Right ventricle myocardium superior (tissue), 1 donor: Measurements from ENCODE around the gene RFPL4AL1. TPM values are rescaled to one million over a fixed set of nuclear protein-coding genes. Genes with fewer than 3 reads are reported as not detected.
"Not testable (repeated sequence)": the region's sequence is repeated elsewhere in the genome, so short reads cannot be mapped to it uniquely, and the experiment has no call there.

Experiments used
- ATAC-seq: fragments of 200-7000 bp; cut with Tn5 transposase; one replicate; pipeline ENCODE4 v1.9.1; 2020; ENCODE audit warnings: mild to moderate bottlenecking; ENCODE audit not compliant: poor library complexity
- DNase-seq: peaks from one replicate; pipeline ENCODE4 v3.0.0-alpha.2; 2020
- intact Hi-C: fragments of 100-400 bp; cut with DNase I; formaldehyde crosslinking; loops from one replicate; pipeline ENCODE4 v1.11.2; 2022
- long read RNA-seq: library from polyadenylated mRNA; unstranded; transcript quantifications from one replicate; pipeline ENCODE4 v2.0.0, GENCODE V29; 2021
- total RNA-seq: library from RNA; stranded (reverse); fragmentation: NEBNext Ultra II Directional; extraction: Animal tissue kit (Norgen Biotek cat#: 25700); gene quantifications from one replicate; pipeline ENCODE4 v1.2.1, GENCODE V29; 2021
- donor health status: DM: no; HTN: yes; CAD: no; lungs with severe emphysema.

Gene RFPL4AL1
- total RNA-seq, result not detected
- long read RNA-seq, result 0 reads

DNA sequence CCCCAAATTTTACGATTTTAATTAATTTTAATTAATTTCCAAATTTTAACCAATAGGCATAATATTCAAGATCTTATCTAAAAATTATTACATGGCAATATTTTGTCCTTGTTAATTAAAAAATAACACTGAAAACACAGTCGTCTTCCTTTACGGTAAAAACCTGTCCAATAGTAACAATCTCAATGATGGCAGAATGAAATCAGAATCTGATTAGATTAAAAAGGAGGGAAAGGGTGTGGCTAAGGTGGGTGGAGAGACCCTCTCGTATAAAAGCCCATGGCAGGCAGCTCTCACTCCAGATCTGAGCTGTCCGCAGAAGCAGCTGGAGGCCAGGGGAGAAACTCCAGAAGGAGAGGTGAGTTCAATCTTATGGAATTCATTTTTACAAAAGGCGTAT, at the start of gene RFPL4AL1:
TSS of gene RFPL4AL1 (plus strand) at position 301 of the 400 bp plus-strand sequence. CDS start 2,687 bp downstream, outside the sequence.
- intact Hi-C loops, ATAC-seq, DNase-seq: not testable (repeated sequence)

DNA sequence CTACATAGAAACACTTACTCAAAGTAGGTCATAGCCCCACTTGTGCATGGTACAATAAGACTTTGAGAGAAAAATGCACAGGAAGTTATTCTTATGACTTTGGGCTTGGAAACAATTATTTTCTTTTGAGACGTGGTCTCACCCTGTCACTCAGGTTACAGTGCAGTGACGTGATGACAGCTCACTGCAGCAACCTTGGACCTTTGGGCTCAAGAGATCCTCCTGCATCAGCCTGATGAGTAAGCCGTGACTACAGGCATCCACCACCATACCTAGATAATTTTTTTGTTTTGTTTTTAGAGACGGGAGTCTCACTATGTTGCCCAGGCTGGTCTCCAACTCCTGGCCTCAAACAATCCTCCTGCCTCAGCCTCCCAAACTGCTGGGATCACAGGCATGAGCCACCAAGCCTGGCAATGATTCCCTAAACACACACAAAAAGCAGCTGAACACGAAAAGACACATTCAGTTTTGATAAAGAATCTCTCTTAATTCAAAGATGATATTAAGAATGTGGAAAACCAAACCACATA, 48.6 kb upstream of the RFPL4AL1 start:
- intact Hi-C loops, result no loop called here
- DNase-seq, result no peak
- ATAC-seq, result no peak

DNA sequence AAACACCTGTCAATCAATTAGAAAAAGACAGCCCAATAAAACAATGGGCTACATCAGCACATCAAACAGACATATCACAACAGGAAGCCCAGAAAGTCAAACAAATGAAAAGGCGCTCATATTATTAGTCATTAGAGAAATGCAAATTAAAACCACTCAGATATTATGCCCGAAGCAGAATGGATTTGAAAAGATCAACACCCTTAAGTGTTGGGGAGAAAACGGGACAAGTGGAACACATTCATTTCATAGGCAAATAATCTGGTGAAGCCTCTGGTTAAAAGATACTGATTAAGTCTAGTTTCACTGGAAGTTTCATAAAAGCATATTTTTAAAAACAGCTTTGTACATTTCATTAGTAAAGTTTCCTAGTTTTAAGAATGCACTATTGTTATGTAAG, 48.1 kb upstream of the RFPL4AL1 start:
- intact Hi-C loops, result no loop called here
- DNase-seq (no peak), ATAC-seq (no peak)

DNA sequence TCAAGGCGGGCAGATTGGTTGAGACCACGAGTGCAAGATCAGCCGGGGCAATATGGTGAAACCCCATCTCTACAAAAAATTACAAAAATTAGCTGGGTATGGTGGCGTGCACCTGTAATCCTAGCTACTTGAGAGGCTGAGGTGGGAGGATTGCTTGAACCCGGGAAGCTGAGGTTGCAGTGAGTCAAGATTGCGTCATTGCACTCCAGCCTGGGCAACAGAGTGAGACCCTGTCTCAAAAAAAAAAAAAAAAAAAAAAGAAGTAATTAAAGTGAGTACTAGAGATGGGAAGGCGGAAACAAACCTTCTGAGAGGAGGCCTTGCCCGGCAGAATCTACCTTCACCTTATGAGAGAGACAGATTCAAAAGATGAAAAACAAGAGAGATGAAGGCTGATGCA, 45.4 kb upstream of the RFPL4AL1 start:
- intact Hi-C loops, result no loop called here
- DNase-seq, result no peak
- ATAC-seq, result no peak

DNA sequence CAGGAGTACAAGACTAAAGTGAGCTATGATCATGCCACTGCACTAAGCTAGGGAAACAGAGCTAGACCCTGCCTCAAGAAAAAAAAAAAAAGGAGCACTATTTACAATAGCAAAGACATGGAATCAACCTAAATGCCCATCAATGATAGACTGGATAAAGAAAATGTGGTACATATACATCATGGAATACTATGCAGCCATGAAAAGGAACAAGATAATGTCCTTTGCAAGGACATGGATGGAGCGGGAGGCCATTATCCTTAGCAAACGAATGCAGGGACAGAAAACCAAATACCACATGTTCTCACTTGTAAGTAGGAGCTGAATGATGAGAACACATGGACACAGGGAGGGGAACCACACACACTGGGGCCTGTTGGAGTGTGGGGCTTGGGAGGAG, 38.5 kb upstream of the RFPL4AL1 start:
- DNase-seq, intact Hi-C loops, ATAC-seq: not testable (repeated sequence)

DNA sequence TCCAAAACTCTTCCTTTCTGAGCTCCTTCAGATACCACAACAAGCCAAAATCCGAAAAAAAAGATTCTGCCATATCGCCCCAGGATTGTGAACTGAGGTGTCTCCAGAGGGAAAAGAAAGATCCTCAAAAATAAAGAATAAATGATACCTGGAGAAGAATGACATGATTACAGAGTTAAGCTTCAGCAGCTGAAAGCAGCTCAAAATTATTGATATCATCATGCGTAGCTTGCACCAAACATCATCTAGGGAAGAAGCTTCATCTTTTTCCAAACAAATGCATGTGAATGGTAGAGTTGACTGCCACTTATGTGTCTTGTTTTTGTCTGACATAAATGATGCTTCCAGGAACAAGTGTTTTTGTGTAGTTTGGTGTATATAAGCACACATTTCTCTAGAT, 30.6 kb upstream of the RFPL4AL1 start, which contains the start of gene NLRP9:
TSS of gene NLRP9 (minus strand) at position 101 of the 400 bp plus-strand sequence. CDS start at position 73, 28 bp downstream.
- DNase-seq (no peak), ATAC-seq (no peak)
- intact Hi-C loops, result no loop called here

DNA sequence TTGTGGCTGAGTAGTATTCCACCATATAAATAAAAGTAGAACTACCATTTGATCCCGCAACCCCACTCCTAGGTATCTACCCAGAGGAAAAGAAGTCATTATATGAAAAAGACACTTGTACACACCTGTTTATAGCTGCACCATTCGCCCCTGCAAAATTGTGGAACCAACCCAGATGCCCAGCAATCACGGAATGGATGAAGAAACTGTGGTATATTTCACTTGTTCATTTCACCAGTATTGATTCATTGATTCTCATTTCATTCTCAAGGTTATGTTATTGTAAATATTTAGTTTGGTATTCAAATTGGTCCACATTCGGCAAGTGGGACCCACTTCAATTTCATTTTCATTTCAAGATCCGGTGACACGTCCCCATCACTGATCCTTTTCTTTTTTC, 18.2 kb upstream of the RFPL4AL1 start:
- ATAC-seq (no peak), DNase-seq (no peak)
- intact Hi-C loops, result no loop called here

DNA sequence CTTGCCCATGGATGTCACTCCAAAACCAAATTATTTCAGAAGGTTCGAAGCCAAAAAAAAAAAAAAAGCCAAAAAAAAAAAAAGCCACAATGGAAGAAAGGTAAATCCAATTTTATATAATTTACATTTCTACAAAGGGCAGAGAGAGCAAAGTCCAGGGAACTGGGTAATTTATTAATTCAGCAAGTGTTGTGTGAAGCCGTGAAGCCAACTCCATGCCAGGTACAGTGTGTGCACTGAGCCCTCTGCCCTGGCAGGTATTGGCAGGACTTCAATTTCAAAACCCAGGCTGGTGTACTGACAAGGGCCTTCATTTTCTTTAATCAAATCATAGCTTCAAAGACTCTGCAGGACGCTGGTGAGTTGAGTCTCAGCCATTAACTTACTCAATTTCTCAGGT, 15.5 kb upstream of the RFPL4AL1 start:
- DNase-seq (no peak), ATAC-seq (no peak)
- intact Hi-C loops, result no loop called here

DNA sequence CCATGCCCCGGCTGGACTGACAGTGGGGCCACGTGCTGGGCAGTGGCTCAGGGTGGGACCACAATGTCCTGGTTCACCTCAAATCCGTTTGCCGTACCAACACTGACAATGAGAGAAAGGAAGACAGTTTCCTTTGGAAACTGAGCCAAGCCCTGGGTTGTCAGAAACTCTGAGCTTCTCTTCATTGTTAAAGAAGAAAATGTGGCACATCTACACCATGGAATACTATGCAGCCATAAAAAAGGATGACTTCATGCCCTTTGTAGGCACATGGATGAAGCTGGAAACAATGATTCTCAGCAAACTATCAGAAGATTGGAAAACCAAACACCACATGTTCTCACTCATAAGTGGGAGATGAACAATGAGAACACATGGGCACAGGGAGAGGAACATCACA, 12.1 kb upstream of the RFPL4AL1 start:
- not testable (repeated sequence) for DNase-seq

DNA sequence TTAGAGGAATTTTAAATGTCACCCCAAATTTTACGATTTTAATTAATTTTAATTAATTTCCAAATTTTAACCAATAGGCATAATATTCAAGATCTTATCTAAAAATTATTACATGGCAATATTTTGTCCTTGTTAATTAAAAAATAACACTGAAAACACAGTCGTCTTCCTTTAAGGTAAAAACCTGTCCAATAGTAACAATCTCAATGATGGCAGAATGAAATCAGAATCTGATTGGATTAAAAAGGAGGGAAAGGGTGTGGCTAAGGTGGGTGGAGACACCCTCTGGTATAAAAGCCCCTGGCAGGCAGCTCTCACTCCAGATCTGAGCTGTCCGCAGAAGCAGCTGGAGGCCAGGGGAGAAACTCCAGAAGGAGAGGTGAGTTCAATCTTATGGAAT, 10.1 kb upstream of the RFPL4AL1 start, which contains the start of gene RFPL4A:
TSS of gene RFPL4A (plus strand) at position 301 of the 400 bp plus-strand sequence. CDS start 2,704 bp downstream, outside the sequence.
- DNase-seq, intact Hi-C loops, ATAC-seq: not testable (repeated sequence)

More for the DNA sequence above, 12.1 kb upstream of the RFPL4AL1 start:
- intact Hi-C loops, ATAC-seq: not testable (repeated sequence)

DNA sequence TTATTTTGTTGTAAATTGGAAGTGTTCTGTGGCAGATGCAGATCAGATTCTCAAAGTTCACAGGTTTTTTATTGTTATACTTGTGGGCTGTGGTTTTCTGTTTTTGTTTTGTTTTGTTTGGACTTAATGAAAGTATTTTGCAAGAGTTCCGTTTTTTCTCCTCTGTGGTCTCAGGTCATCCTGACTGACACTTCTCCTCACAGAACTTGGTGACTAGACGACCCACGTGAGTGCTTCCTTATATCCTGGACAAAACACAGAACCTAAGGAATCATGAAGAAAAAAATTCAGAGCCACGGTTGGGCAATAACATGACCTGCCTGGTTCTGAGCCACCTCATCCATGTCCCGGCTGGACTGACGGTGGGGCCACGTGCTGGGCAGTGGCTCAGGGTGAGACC, 2.5 kb upstream of the RFPL4AL1 start:
- intact Hi-C loops, result no loop called here
- no peak for ATAC-seq
- no peak for DNase-seq

DNA sequence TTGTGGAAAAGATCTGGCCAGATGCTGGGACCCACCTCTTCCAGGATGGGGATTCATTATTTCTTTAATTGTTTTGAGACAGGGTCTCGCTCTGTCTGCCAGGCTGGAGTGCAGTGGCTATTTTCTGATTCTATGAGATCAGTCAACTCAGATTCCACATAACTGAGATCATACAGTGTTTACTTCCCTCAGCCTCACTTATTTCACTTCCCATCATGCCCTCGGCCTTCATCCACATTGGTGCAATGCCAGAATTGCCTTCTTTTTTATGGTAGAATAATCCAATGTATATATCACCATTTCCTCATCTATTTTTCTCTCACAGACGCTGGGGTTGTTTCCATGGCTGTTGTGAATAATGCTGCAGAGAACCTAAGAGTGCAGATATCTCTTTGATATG, 714 bp downstream of the RFPL4AL1 start:
- intact Hi-C loops, DNase-seq, ATAC-seq: not testable (repeated sequence)

DNA sequence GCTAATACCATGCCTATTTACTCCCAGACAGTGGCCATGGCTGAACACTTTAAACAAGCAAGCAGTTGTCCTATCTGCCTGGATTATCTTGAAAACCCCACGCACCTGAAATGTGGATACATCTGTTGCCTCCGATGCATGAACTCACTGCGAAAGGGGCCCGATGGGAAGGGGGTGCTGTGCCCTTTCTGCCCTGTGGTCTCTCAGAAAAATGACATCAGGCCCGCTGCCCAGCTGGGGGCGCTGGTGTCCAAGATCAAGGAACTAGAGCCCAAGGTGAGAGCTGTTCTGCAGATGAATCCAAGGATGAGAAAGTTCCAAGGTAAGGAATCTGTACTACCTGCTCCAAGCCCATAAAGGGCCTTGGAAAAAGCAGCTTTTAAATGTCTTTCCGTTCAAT, 8.6 kb downstream of the RFPL4AL1 start:
- ATAC-seq, result no peak
- no peak for DNase-seq
- intact Hi-C loops, result no loop called here

DNA sequence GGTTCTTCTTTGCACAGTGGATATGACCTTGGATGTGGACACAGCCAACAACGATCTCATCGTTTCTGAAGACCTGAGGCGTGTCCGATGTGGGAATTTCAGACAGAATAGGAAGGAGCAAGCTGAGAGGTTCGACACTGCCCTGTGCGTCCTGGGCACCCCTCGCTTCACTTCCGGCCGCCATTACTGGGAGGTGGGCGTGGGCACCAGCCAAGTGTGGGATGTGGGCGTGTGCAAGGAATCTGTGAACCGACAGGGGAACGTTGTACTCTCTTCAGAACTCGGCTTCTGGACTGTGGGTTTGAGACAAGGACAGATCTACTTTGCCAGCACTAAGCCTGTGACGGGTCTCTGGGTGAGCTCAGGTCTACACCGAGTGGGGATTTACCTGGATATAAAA, 9.4 kb downstream of the RFPL4AL1 start:
- ATAC-seq, result no peak
- intact Hi-C loops, result no loop called here

DNA sequence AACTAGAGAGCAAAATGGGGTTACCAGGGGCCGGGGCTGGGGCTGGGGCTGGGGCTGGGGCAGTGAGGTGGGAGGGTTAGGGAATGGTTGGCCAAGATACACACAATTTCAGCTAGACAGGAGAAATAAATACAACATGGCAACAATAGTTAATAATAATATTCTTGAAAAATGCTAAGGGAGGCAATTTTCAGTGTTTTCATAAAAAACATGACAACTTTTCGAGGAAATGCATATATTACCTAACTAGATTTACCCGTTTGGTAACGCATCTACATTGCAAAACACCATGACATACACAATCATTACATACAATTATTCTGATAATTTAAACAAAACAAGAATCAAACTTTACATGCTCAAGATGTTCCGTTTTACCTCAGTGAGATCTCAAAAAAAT, 12.2 kb downstream of the RFPL4AL1 start:
- intact Hi-C loops, result no loop called here

More for the DNA sequence above, 9.4 kb downstream of the RFPL4AL1 start:
- DNase-seq, result no peak

DNA sequence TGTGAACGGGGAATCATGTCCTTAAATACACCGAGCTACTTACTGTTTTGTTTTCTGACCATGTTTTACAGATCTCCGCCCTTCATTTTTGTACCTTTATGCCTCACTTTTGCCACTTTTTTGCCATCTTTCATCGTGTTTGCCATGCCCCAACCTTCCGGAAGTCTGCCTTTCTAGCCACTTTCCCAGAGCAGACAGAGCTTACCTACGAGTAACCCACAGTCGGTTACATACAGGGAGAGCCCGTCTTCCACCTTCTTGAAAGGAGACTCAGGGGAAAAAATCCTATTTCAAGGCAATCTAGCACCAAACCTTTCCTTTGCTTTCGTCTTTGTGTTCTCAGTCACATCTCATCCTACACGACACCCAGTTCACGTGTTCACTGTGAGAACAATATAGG, 26.1 kb downstream of the RFPL4AL1 start:
- DNase-seq (no peak), ATAC-seq (no peak)
- intact Hi-C loops, result no loop called here

More for the DNA sequence above, 12.2 kb downstream of the RFPL4AL1 start:
- ATAC-seq, result no peak
- no peak for DNase-seq

DNA sequence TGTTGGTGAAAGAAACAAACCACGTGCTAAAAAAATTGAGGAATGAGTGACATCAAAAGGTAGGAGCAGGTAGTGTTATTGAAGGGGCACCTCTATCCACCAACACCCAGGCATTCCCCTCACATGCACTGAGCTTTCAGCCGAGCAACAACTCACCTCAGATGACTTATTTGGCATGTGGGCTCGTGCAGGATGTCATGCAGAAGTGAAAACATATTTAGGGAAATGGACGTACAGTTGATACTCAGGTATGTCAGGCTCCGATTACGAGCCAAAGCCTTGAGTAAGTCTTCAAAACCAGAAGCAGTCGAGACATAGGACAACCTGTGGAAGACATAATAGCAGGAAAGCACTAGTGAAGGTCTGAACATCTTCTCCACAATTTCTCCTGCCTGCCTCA, 32.5 kb downstream of the RFPL4AL1 start:
- no peak for DNase-seq
- no peak for ATAC-seq
- intact Hi-C loops, result no loop called here

DNA sequence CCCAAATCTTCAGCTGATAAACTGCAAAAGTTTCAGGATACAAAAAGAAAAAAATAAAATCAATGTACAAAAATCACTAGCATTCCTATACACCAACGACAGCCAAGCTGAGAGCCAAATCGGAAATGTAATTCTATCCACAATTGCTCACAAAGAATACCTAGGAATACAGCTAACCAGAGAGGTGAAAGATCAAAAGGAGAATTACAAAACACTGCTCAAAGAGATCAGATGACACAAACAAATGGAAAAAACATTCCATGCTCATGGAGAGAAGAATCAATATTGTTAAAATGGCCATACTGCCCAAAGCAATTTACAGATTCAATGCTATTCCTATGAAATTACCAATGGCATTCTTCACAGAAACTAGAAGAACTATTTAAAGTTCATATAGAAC, 33.4 kb downstream of the RFPL4AL1 start:
- intact Hi-C loops, result no loop called here
- no peak for ATAC-seq

DNA sequence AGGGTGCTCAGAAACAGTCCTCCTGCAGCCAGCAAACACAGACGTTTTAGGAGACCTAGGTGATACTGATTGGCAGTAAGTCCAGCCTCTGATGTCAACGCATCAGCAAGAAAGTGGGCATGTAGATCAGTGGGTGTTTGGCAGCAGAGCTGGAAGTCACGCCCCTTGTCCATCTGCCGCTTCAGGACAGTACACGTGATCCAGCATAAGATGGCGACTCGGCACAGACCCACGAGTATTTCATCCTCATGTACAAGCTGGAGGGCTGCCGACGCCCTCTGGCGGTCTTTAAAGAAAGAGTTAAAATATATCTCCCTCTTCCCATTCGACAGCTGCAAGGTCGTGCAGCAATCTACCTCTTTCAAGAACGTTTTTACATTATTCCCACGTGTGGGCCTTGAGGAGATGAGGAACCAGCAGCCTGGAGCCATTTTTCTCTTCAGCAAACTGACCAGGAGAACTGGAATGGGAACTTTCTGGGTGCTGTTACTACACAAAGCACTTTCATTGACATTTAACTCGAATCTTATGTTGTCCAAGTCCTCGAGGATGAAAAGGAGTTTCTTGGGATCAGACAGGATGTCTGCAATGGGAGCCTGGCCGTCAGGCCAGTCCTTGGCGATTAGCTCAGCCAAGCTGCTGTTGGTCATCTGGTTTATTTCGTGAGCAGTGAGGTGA, 40.6 kb downstream of the RFPL4AL1 start:
- ATAC-seq (no peak), DNase-seq (peak; percentile 49)
- intact Hi-C loops, result no loop called here

More for the DNA sequence above, 33.4 kb downstream of the RFPL4AL1 start:
- no peak for DNase-seq

DNA sequence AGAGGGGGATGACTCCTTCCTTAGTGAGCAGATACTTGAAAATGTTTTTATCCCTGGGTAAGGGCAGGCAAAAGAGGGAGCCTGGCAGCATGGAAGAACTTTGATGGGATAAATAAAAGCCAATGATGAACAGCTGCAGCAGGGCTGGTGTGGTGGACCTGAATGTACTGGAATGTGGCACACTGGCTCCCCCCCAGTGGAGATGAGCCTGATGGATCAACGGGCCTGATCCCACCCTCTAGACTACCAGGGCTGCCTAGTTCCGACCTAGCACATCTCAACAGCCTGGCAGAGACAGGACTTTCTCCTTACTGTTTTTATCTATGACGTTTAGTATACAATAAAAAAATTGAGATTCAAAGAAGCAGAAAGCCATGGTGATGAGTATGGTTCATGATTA, 42.4 kb downstream of the RFPL4AL1 start:
- no peak for ATAC-seq
- DNase-seq, result no peak
- intact Hi-C loops, result no loop called here
